HPDE6-E6E7 (cell line): ENCODE results near the gene SPEG.
"Not testable (repeated sequence)": the region's sequence is repeated elsewhere in the genome, so short reads cannot be mapped to it uniquely, and the experiment has no call there.

ENCODE experiments used
- DNase-seq: peaks from one replicate; pipeline ENCODE4 v3.0.0; 2011; ENCODE audit warnings: missing footprints; ENCODE audit errors: extremely low spot score

Gene SPEG

DNA sequence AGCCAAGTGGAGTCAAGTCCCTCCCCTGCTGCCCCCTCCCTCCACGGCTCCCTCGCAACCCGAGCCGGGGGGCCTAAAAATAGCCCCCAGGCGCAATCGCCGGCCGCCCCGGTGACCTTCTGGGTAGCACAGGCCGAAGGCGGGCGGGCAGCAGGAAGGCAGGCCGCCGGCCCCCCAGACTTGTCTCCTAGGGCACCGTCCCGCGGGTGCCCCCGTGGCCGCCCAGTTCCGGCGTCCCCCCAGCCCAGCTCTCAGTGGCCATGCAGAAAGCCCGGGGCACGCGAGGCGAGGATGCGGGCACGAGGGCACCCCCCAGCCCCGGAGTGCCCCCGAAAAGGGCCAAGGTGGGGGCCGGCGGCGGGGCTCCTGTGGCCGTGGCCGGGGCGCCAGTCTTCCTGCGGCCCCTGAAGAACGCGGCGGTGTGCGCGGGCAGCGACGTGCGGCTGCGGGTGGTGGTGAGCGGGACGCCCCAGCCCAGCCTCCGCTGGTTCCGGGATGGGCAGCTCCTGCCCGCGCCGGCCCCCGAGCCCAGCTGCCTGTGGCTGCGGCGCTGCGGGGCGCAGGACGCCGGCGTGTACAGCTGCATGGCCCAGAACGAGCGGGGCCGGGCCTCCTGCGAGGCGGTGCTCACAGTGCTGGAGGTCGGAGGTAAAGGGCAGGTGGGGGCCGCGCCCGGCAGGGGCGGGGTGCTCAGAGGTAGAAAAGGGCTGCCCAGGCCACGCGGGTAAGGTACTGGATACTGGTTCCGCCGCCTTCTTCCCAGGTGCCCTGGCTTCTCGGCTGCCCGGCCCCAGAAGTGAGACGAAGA, at the start of gene SPEG:
Gene SPEG, plus strand, starts transcription at position 126 of the 808 bp plus-strand sequence. Its CDS starts 135 bp downstream, at position 261.
- DNase-seq, result no peak

DNA sequence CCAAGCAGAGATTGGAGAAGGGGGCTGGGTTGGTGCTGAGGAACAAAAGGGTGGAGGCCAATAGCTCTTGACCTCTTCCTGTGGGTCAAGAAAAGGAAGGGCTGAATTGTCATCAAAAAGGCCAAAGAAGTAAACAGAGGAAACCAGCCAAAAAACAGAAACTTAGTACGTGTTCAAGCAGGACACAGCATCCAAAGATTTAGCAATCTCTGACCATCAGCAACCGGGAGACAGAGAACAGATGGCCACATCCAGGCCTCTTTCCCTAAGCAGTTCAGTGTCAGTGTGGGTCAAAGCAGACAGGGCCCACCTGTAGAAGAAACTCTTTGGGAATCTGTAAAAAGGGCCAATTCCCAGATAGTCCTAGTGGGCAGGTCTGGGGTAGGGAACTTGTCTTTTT, 49.8 kb upstream of the SPEG start:
- DNase-seq, result no peak

DNA sequence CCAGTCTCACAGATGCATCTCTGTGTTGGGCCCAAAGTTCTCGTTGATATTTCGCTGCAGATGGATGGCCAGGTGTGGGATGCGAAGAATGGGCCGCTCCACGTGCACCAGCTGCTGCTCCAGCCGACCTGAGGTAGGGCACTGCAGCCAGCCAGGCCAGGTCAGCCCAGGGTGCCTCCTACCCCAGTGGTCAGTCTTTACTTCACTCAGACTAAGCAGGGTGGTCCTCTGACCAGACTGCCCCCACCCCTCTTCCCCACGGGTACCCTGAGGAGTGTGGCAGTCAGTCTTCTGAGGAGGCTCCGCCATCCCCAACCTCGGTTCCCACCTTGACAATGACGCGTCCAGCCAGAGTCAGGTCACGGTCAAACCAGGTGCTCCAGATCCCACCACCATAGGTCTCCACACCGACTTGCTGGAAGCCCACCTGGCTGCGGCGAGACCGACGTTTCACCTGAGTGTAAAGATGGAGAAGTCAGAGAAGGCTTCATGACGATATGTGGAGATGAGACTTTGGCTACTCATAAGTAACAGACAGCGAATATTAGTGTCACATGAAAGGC, 48.6 kb upstream of the SPEG start:
- no peak for DNase-seq

DNA sequence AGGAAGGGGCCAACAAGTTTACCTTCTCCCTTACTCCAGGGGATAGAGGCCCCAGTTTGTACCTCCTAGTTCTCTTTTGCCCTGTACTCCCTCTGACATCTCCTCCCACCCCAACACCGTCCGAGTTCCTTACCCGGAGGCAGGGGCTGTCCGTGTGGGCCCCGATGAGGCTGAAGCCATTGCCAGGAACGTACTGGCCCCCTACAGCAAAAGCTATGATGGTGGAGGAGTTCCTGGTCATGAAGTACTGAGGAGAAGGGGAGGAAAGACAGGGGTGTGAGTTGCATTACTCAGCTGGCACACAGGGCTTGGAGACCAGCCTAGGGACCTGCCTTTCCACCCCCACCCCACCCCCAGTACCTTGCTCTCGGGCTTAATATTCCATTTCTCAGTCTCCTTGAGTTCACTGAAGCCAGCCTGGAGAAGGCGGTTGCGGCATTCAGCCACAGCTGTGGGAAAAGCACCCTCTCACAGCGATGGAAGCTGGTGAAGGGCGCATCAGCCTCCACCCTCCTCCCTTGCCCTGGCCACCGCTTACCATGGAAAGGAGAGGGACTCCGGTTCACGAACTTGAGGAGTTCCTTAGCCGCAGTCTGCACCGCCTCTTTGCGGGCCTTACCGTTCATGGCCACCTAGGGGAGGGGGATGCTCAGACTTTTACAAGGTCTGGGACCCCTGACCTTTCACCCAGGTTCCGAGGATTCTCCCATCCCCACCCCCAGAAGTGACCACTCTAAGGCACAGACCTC, 47.9 kb upstream of the SPEG start:
- no peak for DNase-seq

DNA sequence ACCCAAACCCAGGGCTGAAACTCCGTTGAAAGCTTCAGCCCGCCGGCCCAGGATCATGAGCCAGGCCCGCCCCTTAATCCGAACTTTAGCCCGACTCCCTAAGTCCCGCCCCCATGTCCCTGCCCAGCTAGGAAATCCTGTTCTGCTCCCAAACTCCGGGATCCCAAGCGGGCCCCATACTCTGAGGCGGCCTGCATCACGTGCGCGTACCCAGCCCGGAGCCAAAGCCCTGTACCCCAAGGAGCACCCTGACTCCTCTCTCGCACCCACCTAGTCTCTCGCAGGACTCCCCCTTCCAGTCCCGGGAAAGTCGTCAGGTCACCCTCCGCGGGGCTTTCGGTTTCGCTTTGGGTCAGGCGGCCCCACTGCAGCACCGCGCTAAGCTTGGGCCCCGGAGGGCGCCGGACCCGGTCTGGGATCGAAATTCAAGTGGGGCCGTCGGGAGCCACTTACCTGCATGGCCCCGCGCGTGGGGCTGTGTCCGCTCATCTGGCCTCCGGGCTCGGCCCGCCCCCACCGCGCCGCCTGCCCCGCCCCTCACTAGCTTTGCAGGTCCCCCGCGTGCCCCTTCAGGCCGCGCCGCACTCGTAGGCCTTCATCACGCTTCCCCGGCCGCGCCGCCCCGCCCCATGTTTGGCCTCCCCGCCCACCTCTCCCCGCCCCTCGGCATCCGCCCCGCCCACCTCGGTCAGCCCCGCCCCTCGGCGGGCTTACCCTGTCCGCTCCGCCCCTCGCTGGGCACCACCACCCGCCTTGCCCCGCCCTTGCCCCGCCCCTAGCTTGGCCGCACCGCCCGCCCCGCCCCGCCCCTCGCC, 47.1 kb upstream of the SPEG start, which contains the start of gene DNPEP:
Gene DNPEP, minus strand, starts transcription at position 607 of the 815 bp plus-strand sequence. Its CDS starts 118 bp downstream, at position 489.
- DNase-seq, result peak; percentile 80

DNA sequence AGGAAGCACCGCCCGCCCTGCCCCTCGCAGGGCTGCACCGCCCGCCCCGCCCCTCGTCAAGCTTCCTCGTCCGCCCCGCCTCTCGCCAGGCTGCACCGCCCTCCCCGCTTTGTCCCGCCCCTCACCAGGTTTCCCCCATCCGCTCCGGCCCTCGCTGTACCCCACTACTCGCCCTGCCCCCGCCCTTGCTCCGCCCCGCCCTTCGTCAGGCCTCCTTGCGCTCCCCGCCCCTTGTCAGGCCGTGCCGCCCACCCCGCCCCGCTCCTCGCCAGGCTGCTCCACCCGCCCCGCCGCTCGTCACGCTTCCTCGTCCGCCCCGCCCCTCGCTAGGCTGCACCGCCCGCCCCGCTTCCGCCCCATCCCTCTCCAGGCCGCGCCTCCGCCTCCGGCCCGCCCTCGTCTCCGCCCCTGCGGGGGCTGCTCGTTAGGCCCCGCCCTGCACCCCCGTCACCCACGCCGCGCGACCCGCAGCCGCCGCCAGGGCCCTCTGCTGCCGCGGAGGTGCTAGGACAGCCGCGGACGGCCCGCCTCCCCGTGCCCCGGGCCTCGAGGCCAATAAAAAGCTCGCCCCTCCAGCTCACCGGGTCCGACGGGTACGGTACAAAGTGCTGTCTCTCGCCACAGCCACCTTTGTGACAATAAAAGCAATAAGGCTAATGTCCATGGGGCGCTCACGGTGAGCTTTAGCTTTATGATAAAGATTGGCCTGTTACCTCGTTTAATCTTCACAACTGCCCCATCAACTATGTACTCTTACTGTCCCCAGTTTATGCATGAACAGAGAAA, 46.3 kb upstream of the SPEG start:
- DNase-seq, result peak; percentile 82

DNA sequence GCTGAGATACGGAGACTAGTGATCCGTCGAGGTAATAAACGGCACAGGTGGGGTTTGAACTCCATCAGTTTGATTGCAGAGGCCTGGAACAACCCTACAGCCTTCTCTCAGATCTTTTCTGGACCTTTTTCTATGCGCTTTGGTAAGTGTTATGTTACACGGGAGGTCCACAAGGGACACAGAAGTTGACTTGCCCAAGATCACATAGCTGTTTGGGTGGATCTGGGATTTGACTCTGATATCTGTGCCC, 45.8 kb upstream of the SPEG start:
- DNase-seq, result no peak

DNA sequence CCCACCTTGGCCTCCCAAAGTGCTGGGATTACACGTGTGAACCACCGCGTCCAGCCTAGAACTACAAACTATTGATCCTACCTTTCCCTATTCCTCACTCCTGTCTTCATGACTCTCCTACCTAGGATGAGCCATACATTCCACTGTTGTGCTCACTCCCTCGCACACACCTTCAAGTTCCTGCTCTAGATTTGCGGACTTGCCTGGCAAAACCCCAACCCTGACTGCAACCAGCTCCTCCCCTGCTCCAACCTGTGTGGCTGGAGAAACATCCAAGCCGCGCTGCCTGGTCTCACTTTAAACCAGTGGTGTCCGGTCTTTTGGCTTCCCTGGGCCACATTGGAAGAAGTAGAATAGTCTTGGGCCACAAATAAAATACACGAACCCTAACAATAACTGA, 41.9 kb upstream of the SPEG start:
- no peak for DNase-seq

DNA sequence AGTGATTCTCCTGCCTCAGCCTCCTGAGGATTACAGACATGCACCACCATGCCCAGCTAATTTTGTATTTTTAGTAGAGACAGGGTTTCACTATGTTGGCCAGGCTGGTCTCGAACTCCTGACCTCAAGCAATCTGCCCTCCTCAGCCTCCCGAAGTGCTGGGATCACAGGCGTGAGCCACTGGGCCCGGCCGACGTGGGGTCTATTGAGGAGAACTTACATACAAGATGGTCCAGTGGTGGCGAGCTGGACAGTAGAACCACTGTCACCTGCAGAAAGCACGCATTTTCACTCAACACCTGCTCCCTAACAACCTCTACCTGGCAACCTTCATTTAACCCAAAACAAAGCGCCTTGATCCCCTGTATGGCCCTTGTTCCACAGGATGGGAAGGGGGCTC, 39.6 kb upstream of the SPEG start:
- not testable (repeated sequence) for DNase-seq

DNA sequence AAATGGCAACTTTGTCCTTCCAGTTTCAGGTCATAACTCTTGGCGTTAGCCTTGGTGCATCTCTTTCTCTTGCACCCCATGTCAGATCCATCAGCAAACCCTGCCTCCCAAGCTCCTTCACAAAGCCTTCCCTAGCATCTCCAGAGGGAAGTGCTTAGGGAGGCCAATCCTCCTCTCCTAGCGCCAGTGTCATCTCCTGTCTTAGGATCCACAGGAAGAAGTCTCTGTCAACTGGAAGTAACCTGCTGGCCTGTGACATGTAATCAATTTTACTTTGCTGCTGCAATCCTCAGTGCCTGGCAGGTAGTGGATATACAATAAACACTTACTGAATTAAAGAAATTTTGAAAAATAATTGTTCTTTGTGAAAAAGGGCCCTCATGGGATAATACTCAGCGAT, 39.0 kb upstream of the SPEG start:
- no peak for DNase-seq

DNA sequence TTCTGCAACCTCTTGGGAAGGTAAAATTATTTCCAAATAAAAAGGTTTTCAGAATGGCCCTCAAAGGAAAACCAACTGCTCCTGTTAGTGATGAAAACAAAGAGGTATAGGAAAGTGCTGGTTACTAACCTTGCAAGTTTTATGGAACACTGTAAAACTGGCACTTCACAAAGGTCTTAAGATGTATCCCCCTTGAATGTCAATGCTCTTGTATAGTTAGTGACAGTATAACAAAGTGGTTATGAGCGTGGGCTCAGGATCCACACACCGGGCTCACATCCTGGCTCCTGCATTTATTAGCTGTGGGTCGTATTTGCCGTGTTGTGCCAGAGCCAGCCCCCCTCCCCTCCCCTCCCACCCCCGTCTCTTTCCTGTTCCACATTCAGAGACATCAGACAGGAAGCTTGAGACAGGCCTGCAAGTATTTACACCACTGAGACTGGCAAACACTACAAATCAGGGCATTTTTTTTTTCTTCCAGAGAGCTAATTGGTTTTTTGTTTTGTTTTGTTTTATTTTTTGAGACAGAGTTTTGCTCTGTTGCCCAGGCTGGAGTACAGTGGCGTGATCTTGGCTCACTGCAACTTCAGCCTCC, 37.7 kb upstream of the SPEG start:
- DNase-seq, result no peak

DNA sequence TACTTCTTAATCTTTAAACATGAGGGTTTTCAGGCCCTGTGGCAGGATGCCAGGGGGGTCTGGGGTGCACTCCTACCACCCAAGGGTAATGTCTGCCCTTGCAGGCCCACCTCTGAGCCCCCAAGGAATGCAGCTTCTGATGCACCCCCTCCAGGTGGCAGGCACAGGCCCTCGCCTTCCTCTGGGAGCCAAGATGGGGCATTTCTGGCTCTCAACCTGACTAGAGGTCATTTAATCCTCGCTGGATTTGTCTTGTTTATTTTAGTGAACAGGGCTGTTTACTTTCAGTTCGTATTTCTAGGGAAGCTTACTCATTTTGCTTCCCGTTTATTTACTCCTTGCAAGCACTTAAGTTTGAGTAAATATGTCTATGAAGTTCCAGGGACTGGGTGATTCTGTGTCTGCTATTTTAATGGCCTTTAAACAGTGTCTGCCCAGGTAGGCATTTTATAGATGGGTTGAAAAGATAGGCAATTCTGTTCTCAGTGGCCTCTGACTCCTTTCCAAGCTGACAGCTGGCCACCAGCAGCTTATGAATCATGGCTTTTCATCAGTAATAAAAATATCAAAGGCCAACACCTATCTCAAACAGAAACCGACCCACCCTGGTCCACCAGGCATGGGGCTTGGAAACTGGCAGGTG, 35.8 kb upstream of the SPEG start:
- DNase-seq, result no peak

DNA sequence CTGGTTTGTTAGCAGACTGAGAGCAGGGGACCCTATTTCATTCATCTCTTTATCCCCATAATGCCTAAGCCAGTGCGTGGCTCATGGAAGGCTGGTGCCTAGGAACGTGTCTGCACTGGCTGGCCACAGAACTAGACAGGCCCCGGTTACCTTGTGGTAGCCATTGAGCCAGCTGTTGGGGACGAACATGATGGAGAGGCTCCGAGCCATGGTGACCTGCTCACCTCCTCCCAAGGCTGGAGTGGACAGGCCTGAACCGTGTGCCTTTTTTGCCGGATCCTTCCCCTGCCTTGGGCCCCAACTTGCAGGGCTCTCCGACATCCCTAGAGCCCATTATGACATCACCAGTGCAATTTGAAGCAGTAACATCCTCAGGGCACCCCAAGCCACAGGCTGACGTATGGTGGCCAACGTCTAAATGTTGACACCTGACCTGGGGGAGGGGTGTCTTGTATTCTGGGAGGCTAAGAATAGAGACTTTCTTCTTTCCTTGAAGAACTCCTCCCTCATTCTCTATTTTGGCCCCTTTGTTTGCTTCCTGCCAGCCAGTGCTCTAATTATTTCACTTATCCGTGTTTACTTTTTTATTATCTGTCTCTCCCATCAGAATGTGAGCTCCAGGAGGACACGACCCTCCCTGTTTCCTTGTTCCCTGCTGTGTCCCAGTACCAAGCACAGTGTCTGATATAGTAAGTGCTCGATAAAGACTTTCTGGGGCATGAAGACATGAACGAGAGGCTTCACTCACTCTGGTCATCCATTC, 34.7 kb upstream of the SPEG start:
- no peak for DNase-seq

DNA sequence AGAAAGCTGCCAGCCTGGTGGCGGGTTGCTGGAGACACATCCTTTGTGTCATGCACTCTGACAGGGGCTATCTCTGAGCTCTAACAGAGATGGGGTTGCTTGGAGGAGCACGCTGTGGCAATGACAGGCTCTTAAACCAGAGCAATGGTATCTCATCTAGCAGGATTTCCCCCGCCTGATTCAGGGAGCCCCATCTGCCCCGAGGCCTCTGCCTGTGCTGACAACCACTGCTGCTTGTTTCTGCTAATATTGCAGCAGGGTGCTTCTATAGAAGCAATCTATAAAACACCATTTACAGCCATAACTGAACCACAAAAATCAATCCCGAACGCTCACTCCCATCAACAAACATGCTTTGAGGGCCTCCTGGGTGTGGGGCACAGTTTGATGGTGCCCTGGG, 34.1 kb upstream of the SPEG start:
- DNase-seq, result no peak

DNA sequence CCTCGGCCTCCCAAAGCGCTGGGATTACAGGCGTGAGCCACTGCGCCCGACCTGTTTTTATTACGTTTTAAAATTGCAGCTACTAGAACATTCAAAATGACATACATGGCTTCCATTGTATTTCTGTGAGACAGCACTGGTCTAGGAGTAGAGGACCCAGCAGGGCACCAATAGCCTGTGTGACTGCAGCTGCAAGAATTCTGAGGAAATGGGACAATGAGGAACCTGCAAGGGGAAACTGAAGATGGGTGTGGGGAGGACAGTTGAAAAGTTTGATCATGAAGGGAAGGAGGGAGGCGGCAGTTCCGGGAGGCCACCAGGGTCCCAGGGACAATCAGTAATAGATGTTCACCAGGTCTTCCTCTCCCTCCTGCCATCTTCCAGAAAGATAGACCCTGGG, 33.0 kb upstream of the SPEG start:
- no peak for DNase-seq

DNA sequence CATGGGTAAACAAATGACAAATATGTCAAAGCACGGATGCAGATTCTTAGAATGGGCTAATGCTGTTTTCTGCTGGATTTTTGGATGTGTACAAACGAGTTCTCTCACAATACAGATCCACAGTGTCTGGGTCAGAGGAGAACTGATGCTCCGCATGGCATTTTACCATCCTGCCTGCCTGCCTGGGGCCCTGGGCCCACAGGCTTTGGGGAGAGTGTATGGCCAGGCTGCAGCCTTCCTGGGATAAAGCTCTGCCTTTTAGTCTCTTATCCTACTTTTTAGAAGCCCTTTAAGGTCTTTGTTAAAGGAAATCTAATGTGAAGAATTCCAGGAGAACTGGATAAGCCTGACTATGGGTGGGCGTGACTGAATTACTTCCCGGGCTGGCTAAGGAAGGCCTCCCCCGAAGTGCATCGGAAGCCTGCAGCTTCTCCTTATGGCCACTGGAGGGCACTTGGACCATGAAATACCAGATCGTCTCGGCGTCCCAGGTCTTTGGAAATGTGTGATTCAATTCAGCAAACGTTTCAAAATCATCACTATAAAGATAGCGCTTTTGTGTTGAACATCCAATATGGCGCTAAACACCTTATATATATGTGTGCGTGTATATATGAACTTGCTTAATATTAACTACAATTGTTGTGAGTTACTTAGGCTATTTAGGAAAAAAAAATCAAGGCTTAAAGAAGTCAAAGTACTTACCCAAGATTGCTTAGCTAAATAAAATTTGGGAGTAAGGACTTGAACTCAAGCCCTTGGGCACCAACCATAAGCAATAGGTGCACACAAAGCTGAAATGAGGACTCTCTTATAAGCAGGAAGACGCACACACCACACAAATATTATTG, 31.8 kb upstream of the SPEG start:
- DNase-seq, result peak; percentile 66

DNA sequence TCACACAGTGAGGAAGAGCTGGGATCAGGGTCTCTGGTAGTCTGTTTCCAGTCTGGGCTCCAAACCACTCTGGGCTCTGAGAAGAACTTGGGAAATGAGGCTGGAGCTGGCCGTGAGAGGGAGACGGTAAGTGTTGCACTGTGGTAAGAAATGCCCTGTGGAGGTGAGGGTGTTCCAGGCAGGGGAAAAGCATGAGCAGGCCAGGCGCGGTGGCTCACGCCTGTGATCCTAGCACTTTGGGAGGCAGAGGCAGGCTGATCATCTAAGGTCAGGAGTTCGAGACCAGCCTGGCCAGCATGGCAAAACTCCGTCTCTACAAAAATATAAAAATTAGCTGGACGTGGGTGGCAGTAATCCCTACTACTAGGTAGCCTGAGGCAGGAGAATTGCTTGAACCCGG, 30.8 kb upstream of the SPEG start:
- DNase-seq, result no peak

DNA sequence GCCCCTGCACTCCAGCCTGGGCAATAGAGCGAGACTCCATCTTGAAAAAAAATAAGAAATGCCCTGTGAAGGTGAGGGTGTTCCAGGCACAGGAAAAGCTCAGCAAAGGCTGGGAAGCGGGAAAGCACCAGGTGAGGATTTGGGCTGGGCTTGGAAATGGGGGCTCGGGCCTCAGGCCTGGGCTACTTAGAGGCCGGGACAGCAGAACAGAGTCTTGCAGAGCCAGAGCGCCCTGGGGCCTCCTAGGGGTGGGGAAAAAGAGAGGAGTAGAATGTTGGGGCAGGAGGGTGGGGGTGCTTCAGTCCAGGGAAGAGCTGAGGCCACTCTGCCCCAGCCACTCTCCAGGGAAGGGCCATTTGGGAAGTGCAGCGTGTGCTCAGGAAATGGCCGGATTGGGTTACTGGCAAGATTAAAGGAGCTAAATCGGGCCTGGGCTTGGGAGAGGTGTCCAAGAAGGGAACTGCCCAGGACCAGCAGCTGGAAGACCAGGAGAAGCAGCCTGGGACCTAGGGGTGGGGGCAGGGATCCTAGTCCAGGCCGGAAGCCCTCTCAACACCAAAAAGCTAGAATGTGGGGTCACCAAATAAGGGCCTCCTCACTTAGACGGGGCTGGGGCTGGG, 30.2 kb upstream of the SPEG start:
- DNase-seq, result no peak
